ENCODE measurements around the gene OR9G4. TPM values are rescaled to one million over a fixed set of nuclear protein-coding genes. Genes with fewer than 3 reads are reported as not detected.
A peak's percentile ranks its signal among the peaks of the same experiment; 100 is the strongest.

The OR9G4 gene
- not detected for polyA plus RNA-seq
- long read RNA-seq, donor 1, result 0 reads
- long read RNA-seq, donor 2, result 0 reads
- long read RNA-seq, donor 3, result 0 reads
- long read RNA-seq, donor 4, result 0 reads
- long read RNA-seq, donor 5, result 0 reads
- long read RNA-seq, donor 6, result 0 reads
- long read RNA-seq, donor 7, result 0 reads
- long read RNA-seq, donor 8, result 0 reads
- long read RNA-seq, donor 9, result 0 reads
- long read RNA-seq, donor 10, result 0 reads
- long read RNA-seq, donor 11, result 0 reads

- no peak within 1 kb of the TSS for H3K4me3 ChIP-seq (ENCODE audit: low read length)
- no peak for DNase-seq
- no peaks in the 10 kb centered on the region for H3K9me3 ChIP-seq (ENCODE audit: control insufficient read depth, low read depth, low read length)
- no CpG with 5 or more reads among the region's 1 CpG for WGBS (ENCODE audit: insufficient coverage, low lambda C conversion rate)
- no peaks in the 10 kb centered on the region for H3K27me3 ChIP-seq (ENCODE audit: control insufficient read depth, insufficient read depth, low read length)
- no peaks in the 10 kb centered on the region for H3K4me1 ChIP-seq (ENCODE audit: control insufficient read depth, insufficient read depth, low read length)
- H3K27ac ChIP-seq (ENCODE audit: low read length), result no peak within 1 kb of the TSS
- no peaks in the 10 kb centered on the region for H3K36me3 ChIP-seq (ENCODE audit: control insufficient read depth, insufficient read depth, low read length)
Measured at GRCh38 chr11:56748597-56748996, at the start of gene OR9G4. Gene OR9G4 (minus strand): TSS chr11:56748697. CDS start chr11:56743766, 4,931 bp downstream.

- Histone ChIP-seq H3K27ac (ENCODE audit: low read length) (no peak overlapping the region), H3K27me3 (ENCODE audit: control insufficient read depth, insufficient read depth, low read length) (no peaks in the 10 kb centered on the region), H3K4me1 (ENCODE audit: control insufficient read depth, insufficient read depth, low read length) (no peaks in the 10 kb centered on the region), H3K9me3 (ENCODE audit: control insufficient read depth, low read depth, low read length) (no peaks in the 10 kb centered on the region), H3K36me3 (ENCODE audit: control insufficient read depth, insufficient read depth, low read length) (no peaks in the 10 kb centered on the region), H3K4me3 (ENCODE audit: low read length) (no peak overlapping the region)
- 17% methylated on average over 3 of the region's 6 CpGs for WGBS (ENCODE audit: insufficient coverage, low lambda C conversion rate)
- peak; percentile 12 to 39 for DNase-seq
Measured at GRCh38 chr11:56783448-56784041, 35.0 kb upstream of the OR9G4 start.

- H3K4me1 ChIP-seq (ENCODE audit: control insufficient read depth, insufficient read depth, low read length), result peaks cover 3% of the 10 kb centered on the region
- H3K27ac ChIP-seq (ENCODE audit: low read length), result no peak overlapping the region
- no peaks in the 10 kb centered on the region for H3K36me3 ChIP-seq (ENCODE audit: control insufficient read depth, insufficient read depth, low read length)
- no peak overlapping the region for H3K4me3 ChIP-seq (ENCODE audit: low read length)
- no peak for DNase-seq
- WGBS (ENCODE audit: insufficient coverage, low lambda C conversion rate), result 100% methylated on average over 1 of the region's 10 CpGs
- no peaks in the 10 kb centered on the region for H3K9me3 ChIP-seq (ENCODE audit: control insufficient read depth, low read depth, low read length)
- no peaks in the 10 kb centered on the region for H3K27me3 ChIP-seq (ENCODE audit: control insufficient read depth, insufficient read depth, low read length)
Measured at GRCh38 chr11:56782167-56782847, 33.8 kb upstream of the OR9G4 start.

- Histone ChIP-seq H3K4me1 (ENCODE audit: control insufficient read depth, insufficient read depth, low read length) (peaks cover 4% of the 10 kb centered on the region), H3K27me3 (ENCODE audit: control insufficient read depth, insufficient read depth, low read length) (no peaks in the 10 kb centered on the region), H3K4me3 (ENCODE audit: low read length) (no peak overlapping the region), H3K27ac (ENCODE audit: low read length) (no peak overlapping the region), H3K9me3 (ENCODE audit: control insufficient read depth, low read depth, low read length) (no peaks in the 10 kb centered on the region), H3K36me3 (ENCODE audit: control insufficient read depth, insufficient read depth, low read length) (no peaks in the 10 kb centered on the region)
- peak; percentile 35 to 78 for DNase-seq
Measured at GRCh38 chr11:56776809-56777208, 28.3 kb upstream of the OR9G4 start.

GRCh38 chr11:56764976-56765375, 16.5 kb upstream of the OR9G4 start:
- Histone ChIP-seq H3K4me1 (ENCODE audit: control insufficient read depth, insufficient read depth, low read length) (no peaks in the 10 kb centered on the region), H3K27me3 (ENCODE audit: control insufficient read depth, insufficient read depth, low read length) (no peaks in the 10 kb centered on the region), H3K9me3 (ENCODE audit: control insufficient read depth, low read depth, low read length) (no peaks in the 10 kb centered on the region), H3K27ac (ENCODE audit: low read length) (no peak overlapping the region), H3K4me3 (ENCODE audit: low read length) (no peak overlapping the region), H3K36me3 (ENCODE audit: control insufficient read depth, insufficient read depth, low read length) (no peaks in the 10 kb centered on the region)
- no peak for DNase-seq
- no CpG with 5 or more reads among the region's 4 CpGs for WGBS (ENCODE audit: insufficient coverage, low lambda C conversion rate)

- no peak overlapping the region for H3K4me3 ChIP-seq (ENCODE audit: low read length)
- H3K4me1 ChIP-seq (ENCODE audit: control insufficient read depth, insufficient read depth, low read length), result no peaks in the 10 kb centered on the region
- no peaks in the 10 kb centered on the region for H3K27me3 ChIP-seq (ENCODE audit: control insufficient read depth, insufficient read depth, low read length)
- 83% methylated on average over 1 of the region's 5 CpGs for WGBS (ENCODE audit: insufficient coverage, low lambda C conversion rate)
- no peak for DNase-seq
- no peak overlapping the region for H3K27ac ChIP-seq (ENCODE audit: low read length)
- H3K36me3 ChIP-seq (ENCODE audit: control insufficient read depth, insufficient read depth, low read length), result no peaks in the 10 kb centered on the region
- no peaks in the 10 kb centered on the region for H3K9me3 ChIP-seq (ENCODE audit: control insufficient read depth, low read depth, low read length)
Measured at GRCh38 chr11:56751480-56751879, 3.0 kb upstream of the OR9G4 start.

GRCh38 chr11:56750190-56750589, 1.7 kb upstream of the OR9G4 start:
- DNase-seq, result no peak
- Histone ChIP-seq H3K9me3 (ENCODE audit: control insufficient read depth, low read depth, low read length) (no peaks in the 10 kb centered on the region), H3K27ac (ENCODE audit: low read length) (no peak overlapping the region), H3K36me3 (ENCODE audit: control insufficient read depth, insufficient read depth, low read length) (no peaks in the 10 kb centered on the region), H3K27me3 (ENCODE audit: control insufficient read depth, insufficient read depth, low read length) (no peaks in the 10 kb centered on the region), H3K4me1 (ENCODE audit: control insufficient read depth, insufficient read depth, low read length) (no peaks in the 10 kb centered on the region), H3K4me3 (ENCODE audit: low read length) (no peak overlapping the region)
- WGBS (ENCODE audit: insufficient coverage, low lambda C conversion rate), result no CpG with 5 or more reads among the region's 5 CpGs

- Histone ChIP-seq H3K9me3 (ENCODE audit: control insufficient read depth, low read depth, low read length) (no peaks in the 10 kb centered on the region), H3K27ac (ENCODE audit: low read length) (no peak overlapping the region), H3K36me3 (ENCODE audit: control insufficient read depth, insufficient read depth, low read length) (no peaks in the 10 kb centered on the region), H3K4me3 (ENCODE audit: low read length) (no peak overlapping the region), H3K27me3 (ENCODE audit: control insufficient read depth, insufficient read depth, low read length) (no peaks in the 10 kb centered on the region), H3K4me1 (ENCODE audit: control insufficient read depth, insufficient read depth, low read length) (no peaks in the 10 kb centered on the region)
- WGBS (ENCODE audit: insufficient coverage, low lambda C conversion rate), result 100% methylated on average over 1 of the region's 4 CpGs
- DNase-seq, result no peak
Measured at GRCh38 chr11:56740886-56741285, 7.6 kb downstream of the OR9G4 start.

- no peaks in the 10 kb centered on the region for H3K4me1 ChIP-seq (ENCODE audit: control insufficient read depth, insufficient read depth, low read length)
- no peaks in the 10 kb centered on the region for H3K36me3 ChIP-seq (ENCODE audit: control insufficient read depth, insufficient read depth, low read length)
- no peaks in the 10 kb centered on the region for H3K9me3 ChIP-seq (ENCODE audit: control insufficient read depth, low read depth, low read length)
- H3K27ac ChIP-seq (ENCODE audit: low read length), result no peak overlapping the region
- no peaks in the 10 kb centered on the region for H3K27me3 ChIP-seq (ENCODE audit: control insufficient read depth, insufficient read depth, low read length)
- DNase-seq, result no peak
- no peak overlapping the region for H3K4me3 ChIP-seq (ENCODE audit: low read length)
- no CpG with 5 or more reads among the region's 3 CpGs for WGBS (ENCODE audit: insufficient coverage, low lambda C conversion rate)
Measured at GRCh38 chr11:56740107-56740506, 8.4 kb downstream of the OR9G4 start.

- Histone ChIP-seq H3K4me1 (ENCODE audit: control insufficient read depth, insufficient read depth, low read length) (no peaks in the 10 kb centered on the region), H3K27ac (ENCODE audit: low read length) (no peak overlapping the region), H3K4me3 (ENCODE audit: low read length) (no peak overlapping the region), H3K27me3 (ENCODE audit: control insufficient read depth, insufficient read depth, low read length) (no peaks in the 10 kb centered on the region), H3K9me3 (ENCODE audit: control insufficient read depth, low read depth, low read length) (no peaks in the 10 kb centered on the region), H3K36me3 (ENCODE audit: control insufficient read depth, insufficient read depth, low read length) (no peaks in the 10 kb centered on the region)
- no peak for DNase-seq
- WGBS (ENCODE audit: insufficient coverage, low lambda C conversion rate), result no CpG with 5 or more reads among the region's 4 CpGs
Measured at GRCh38 chr11:56720513-56720912, 28.0 kb downstream of the OR9G4 start.

All from large intestine (tissue), 12 donors.